B cell (primary cell): ENCODE measurements around the gene PAPPA.

Source experiments
- CTCF ChIP-seq: fragments of 200-600 bp; IDR thresholded peaks from one replicate; pipeline ENCODE4 v1.8.0; 2022; ENCODE audit warnings: antibody characterized with exemption, mild to moderate bottlenecking
- EZH2 ChIP-seq: IDR thresholded peaks from 2 replicates; pipeline ENCODE4 v1.6.1; 2012; ENCODE audit warnings: borderline replicate concordance, low read depth, mild to moderate bottlenecking, moderate library complexity, low read length; ENCODE audit not compliant: insufficient read depth, poor library complexity, severe bottlenecking

DNA sequence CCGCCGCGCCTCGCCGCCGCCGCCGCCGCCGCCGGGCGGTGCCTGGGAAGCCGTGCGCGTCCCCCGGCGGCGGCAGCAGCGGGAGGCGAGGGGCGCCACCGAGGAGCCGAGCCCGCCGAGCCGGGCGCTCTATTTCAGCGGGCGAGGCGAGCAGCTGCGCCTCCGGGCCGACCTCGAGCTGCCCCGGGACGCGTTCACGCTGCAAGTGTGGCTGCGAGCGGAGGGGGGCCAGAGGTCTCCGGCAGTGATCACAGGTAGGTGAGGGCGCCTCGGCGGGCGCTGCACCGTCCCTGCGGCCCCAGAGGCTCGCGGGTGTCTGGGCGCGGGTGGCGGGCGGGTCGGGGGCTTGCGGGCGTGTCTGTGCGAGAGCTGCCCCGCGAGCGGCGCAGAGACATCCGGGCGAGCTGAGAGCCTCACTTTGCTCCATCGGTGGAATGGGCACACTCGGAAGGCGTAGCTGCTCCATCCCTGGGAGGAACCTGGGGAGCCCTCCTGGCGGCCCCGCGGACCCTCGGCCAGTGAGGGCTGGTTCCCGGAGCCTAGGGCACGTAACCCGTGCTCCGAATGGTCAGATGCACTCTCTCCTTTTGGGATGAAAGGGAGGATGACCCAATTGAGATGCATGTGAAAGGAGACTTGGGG, 864 bp downstream of the PAPPA start:
- no peak for TF ChIP-seq CTCF
- no peak for TF ChIP-seq EZH2
